Stimulated activated CD8-positive, alpha-beta memory T cell treated with anti-CD3 and anti-CD28 coated beads, Interleukin-15, amount 100 ng/mL, for 48 hours (primary cell): ENCODE results near the gene IFRD1.
"Not testable (repeated sequence)": the region's sequence is repeated elsewhere in the genome, so short reads cannot be mapped to it uniquely, and the experiment has no call there.

Experiments
- DNase-seq, 2 donors: peaks; one replicate each; pipeline ENCODE4 v3.0.0-alpha.2; 2020; ENCODE audit warnings: low read depth in 2 of 2

IFRD1 gene

DNA sequence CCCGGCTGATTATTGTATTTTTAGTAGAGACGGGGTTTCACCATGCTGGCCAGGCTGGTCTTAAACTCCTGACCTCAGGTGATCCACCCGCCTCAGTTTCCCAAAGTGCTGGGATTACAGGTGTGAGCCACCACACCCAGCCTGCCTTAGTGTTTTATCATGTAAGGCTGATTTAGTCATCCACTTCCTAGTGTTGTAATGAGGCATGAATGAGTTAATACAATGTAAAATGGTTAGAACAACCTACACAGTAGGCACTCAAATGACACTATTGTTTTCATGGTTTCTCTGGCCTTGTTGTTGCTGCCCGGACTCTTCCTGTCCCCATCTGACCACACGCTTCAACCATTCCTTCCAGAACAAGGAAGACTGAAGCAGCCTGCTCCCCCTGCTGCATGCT, 66.2 kb downstream of the IFRD1 start:
- not testable (repeated sequence) for DNase-seq

DNA sequence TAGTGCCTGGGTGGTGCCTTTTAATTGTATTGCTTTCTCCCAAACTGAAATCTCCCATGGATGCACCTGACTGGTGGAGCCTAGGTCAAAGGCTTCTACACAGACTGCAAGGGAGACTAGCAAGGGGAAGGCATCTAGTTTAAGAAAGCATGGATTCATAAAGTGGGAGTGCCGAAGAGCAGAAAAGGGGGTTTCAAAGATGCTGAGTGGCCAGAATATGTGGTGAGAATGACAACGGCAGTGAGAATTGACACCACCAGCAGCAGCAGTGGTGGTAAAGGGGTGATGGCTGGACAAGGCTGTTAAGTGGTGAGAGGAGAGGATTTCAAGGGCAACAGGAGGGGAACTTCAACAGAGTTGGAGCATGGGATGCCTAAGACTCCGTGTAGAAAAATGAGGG, 67.2 kb downstream of the IFRD1 start:
- no peak for DNase-seq

DNA sequence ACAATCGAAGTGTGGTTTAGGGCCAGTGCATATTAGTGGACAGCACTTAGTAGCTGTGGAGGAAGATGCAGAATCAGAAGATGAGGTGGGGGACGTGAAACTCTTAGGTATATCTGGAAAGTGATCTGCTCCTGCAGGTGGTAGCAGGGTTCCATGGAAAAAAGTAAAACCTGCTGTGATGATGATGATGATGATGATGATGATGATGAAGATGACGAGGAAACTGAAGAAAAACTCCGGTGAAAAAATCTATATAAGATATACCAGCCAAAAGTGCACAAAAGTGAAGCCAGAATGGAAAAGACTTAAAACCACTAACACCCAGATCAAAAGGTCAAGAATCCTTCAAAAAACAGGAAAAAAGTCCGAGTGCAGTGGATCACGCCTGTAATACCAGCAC, 70.5 kb downstream of the IFRD1 start:
- no peak for DNase-seq

DNA sequence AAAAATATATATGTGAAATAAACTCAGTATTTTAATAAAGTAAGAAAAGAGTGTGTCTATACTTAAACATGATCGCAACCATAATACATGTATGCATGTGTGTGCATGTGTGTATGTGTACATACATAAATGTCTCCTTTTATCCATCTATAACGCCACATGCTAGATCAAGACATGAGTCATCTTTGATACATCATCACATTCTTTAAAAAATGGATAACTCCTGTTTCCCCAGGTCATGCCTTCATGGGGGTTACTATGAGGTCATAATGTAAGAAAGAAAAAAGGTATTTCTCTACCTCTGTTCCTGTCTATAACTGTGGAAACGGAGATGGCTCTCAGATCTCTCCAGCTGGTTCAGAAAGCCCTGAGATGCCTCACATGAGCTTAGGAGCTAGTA, 71.7 kb downstream of the IFRD1 start:
- DNase-seq, result no peak

DNA sequence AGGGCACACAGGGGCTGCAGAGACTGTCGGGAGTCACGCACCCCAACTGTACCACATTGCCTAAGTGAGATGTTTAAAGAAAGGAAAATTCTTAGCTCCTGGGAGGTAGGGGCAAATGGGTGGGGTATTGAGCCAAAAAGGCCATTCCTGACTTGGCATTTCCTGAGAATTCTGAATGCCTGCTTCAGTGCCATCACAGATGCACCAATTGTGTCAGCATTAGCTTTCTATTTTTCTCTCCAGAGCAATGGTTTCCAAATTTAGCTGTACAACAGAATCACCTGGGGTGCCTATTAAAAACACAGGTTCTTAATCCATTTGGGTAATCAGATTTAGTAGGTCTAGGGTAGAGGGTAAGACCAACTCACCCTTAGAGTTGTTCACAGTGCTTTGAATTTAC, 73.6 kb downstream of the IFRD1 start:
- no peak for DNase-seq
